ENCODE results near the gene RRAS. TPM values are rescaled to one million over a fixed set of nuclear protein-coding genes. Genes with fewer than 3 reads are reported as not detected.

RRAS gene
- total RNA-seq, 4 donors from 2014 or later, result 12.9 to 28.8 (median 18.6) TPM

DNA sequence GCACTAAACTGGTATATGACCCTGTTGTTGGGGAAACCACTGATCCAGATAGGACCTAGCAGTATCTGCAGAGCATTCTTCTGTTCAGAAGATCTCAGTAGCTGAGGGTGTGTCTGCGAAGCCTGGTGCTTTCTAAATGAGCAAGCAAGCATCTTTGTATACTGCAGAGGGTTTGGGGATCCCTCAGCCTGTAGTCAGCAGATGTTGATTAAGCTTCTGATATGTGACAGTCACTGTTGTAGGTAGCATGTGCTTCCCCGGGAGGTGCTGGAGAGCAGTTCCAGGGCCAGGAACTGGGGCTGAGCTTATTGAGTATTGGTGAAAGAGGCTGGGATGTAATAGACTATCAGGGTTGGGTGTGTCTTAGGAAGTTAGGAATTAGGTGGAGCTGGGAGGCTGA is 3.5 kb upstream of the RRAS start:
- Histone ChIP-seq H3K27me3 (no peaks in the 10 kb centered on the region), H3K36me3 (peaks cover 30% of the 10 kb centered on the region), H3K27ac (no peak overlapping the region), H3K4me3 (no peak overlapping the region), H3K4me1 (peaks cover 51% of the 10 kb centered on the region), H3K9me3 (no peaks in the 10 kb centered on the region)
- TF ChIP-seq, protein P1, sequence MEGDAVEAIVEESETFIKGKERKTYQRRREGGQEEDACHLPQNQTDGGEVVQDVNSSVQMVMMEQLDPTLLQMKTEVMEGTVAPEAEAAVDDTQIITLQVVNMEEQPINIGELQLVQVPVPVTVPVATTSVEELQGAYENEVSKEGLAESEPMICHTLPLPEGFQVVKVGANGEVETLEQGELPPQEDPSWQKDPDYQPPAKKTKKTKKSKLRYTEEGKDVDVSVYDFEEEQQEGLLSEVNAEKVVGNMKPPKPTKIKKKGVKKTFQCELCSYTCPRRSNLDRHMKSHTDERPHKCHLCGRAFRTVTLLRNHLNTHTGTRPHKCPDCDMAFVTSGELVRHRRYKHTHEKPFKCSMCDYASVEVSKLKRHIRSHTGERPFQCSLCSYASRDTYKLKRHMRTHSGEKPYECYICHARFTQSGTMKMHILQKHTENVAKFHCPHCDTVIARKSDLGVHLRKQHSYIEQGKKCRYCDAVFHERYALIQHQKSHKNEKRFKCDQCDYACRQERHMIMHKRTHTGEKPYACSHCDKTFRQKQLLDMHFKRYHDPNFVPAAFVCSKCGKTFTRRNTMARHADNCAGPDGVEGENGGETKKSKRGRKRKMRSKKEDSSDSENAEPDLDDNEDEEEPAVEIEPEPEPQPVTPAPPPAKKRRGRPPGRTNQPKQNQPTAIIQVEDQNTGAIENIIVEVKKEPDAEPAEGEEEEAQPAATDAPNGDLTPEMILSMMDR (IDR thresholded peaks at IDR 0.05), result no peak
- TF ChIP-seq EP300 (IDR thresholded peaks at IDR 0.05) (no peak), POLR2A (IDR thresholded peaks at IDR 0.05) (no peak), POLR2AphosphoS5 (IDR thresholded peaks at IDR 0.05) (no peak)
- WGBS, result 68% methylated on average over 2 of the region's 2 CpGs
- DNase-seq (ENCODE audit: low spot score in 2 of 2), result no peak

DNA sequence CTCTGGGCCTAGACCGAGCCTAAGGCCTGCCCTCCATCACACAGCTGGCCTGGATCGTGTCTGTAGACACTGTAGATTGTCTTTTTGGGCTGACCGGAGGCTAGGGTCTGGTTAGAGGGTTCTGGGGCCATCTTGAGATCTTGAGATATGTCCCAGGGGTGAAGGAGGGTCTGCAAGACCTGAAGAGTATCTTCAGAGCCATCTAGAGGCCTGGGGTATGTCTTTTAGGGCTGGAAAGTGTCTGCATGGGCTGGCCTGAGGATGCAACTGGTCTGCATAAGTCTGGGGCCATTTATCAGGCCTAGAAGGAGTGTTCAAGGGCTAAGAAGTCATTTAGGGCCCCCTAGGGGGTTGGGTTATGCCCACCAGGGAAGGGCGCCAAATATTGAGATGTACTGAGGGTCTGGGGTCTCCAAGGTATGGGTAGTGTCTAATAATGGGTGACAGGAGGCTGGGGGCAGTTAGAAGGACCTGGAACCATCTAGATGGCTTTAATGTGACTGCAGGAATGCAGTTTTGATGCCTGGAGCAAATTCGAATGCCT is 2.6 kb upstream of the RRAS start:
- TF ChIP-seq, protein P1 (IDR thresholded peaks at IDR 0.05), result no peak
- TF ChIP-seq POLR2A (IDR thresholded peaks at IDR 0.05), result no peak
- TF ChIP-seq POLR2AphosphoS5 (IDR thresholded peaks at IDR 0.05), result no peak
- no peak for TF ChIP-seq EP300 (IDR thresholded peaks at IDR 0.05)
- no peaks in the 10 kb centered on the region for H3K27me3 ChIP-seq
- H3K36me3 ChIP-seq, result peaks cover 26% of the 10 kb centered on the region
- WGBS, result 7% methylated on average over 2 of the region's 5 CpGs
- H3K9me3 ChIP-seq, result no peaks in the 10 kb centered on the region
- peak overlapping the region; percentile 73 for H3K4me3 ChIP-seq
- peak overlapping the region; percentile 98 for H3K27ac ChIP-seq
- DNase-seq (ENCODE audit: low spot score in 2 of 2), result peak in 1 of 2 donors; percentile 57
- H3K4me1 ChIP-seq, result peaks cover 60% of the 10 kb centered on the region

DNA sequence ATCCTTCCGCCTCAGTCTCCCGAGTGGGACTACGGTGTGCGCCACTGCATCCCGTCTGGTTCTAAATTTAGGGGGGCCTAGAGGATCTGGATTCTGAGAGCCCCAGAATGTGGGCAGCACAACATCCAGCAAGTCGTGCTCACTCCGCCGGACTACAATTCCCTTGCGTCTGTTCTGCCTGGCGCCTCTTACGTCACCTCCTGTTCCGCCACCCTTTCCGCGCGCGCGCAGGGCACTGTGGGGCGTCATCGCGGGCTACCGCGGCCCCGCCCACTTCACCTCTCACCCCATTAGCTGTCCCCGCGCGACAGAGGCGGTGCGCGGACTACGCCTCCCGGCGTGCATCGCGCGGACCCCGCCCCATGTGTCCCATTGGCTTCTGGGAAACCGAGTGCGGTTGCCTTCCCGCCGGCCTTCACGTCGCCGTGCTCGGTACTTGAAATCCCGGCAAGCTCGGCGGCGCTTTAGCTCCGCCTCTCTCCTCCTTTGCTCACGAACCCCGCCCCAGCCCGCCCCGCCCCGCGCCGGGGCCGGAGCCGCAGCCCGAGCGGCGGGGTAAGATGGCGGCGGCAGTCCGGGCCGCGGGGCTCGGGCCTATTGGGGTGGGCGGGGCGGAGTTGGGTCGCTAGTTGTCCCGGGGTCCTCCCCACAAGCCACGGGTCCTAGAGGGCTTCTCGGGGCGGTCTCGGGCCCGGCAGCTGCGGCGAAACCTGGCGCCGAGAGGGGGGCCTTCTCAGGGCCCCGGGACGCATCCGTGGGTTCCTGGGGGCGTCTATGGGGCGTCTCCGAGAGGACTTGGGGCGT is 1.9 kb upstream of the RRAS start, which contains the start of gene SCAF1:
Gene SCAF1, plus strand, starts transcription at position 522 of the 804 bp plus-strand sequence. CDS start 2,818 bp downstream, outside the sequence.
- Histone ChIP-seq H3K36me3 (peaks cover 19% of the 10 kb centered on the region), H3K4me3 (peak within 1 kb of the TSS; percentile 73), H3K4me1 (peaks cover 62% of the 10 kb centered on the region), H3K9me3 (no peaks in the 10 kb centered on the region), H3K27ac (peak within 1 kb of the TSS; percentile 98), H3K27me3 (no peaks in the 10 kb centered on the region)
- TF ChIP-seq, protein P1 (IDR thresholded peaks at IDR 0.05), result no peak
- peak; percentile 35 to 98 (median 57) for TF ChIP-seq POLR2AphosphoS5 (IDR thresholded peaks at IDR 0.05)
- TF ChIP-seq POLR2A (IDR thresholded peaks at IDR 0.05), result peak in 1 of 2 donors; percentile 82
- peak; percentile 36 for TF ChIP-seq EP300 (IDR thresholded peaks at IDR 0.05)
- DNase-seq (ENCODE audit: low spot score in 2 of 2), result peak; percentile 99 to 100
- WGBS, result 5% methylated on average over 4 of the region's 87 CpGs

DNA sequence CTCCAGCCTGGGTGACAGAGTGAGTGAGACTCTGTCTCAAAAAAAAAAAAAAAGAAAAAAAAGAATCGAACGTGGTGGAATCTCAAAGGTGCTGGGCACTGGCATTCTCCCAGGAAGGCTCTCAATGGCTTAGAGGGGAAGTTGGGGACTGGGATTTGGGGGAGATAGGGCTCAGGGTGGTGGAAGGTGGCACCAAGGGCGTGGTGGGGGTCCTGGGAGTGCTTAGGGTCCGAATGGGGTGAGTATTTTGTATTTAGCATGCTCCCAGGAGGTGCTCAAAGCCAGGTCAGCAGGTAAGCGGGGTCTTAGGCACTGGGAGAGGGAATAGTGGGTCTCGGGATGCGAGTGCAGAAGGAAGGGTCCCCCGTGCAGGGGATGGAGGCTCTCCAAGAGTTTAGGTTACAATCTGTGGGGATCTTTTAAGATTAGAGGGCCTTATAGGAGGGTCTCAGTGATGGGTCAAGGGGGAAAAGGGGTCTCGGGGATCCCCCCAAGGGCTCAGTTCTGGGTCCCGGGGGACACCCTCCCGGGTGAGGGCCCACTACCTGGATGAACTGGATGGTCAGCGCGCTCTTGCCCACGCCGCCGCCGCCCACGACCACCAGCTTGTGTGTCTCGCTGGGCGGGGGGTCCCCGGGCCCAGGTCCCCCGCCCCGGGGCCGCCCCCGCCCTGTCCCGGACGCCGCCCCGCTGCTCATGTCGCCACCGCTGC is 386 bp downstream of the RRAS start:
- Histone ChIP-seq H3K4me1 (peaks cover 73% of the 10 kb centered on the region), H3K4me3 (peak overlapping the region; percentile 73), H3K36me3 (peaks cover 6% of the 10 kb centered on the region), H3K27ac (peak overlapping the region; percentile 98), H3K27me3 (no peaks in the 10 kb centered on the region), H3K9me3 (no peaks in the 10 kb centered on the region)
- TF ChIP-seq POLR2A (IDR thresholded peaks at IDR 0.05), result no peak
- no peak for TF ChIP-seq POLR2AphosphoS5 (IDR thresholded peaks at IDR 0.05)
- DNase-seq (ENCODE audit: low spot score in 2 of 2), result no peak
- WGBS, result 5% methylated on average over 16 of the region's 31 CpGs

DNA sequence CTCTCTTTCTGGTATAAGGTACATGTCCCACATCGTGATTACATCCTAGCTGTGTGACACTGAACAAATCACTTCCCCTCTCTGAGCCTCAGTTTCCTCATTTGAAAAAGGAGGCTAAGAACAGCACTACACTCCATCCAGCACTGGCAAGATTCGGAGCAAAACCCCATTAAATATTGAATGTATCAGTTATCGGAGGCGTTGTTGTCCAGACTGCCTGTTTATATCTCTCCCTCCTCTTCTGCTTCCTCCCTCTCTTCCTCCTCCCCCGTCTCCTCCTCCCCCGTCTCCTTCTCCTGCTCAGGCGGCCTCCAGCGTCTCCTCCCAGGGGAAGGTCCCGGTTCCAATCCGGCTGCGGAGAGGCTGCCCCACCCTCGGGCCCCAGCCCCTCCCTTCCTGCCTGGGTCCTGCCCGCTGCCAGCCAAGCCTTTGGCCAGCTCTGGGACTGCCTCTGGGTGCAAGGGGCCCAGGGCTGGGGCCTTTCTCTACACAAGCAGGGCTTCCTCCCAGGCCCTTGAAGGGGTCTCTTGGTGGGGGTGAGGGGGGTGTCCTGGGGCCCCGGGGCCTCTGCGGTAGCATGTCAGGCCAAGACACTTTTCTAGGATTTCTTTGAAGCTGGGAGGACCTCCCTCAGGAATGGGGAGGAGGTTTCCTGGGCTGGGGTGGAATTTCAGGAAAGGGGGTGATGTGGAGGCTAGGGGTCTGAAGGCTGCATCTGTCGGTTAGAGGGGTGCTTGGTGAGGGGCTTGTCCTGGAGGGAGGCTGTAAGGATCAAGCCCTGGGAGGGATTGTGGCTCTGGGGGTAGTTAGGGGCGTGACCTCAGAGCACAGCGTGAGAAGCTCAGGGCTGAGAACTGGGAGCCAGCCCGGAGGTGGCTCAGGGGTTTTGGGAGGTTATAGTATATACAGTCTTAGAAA is 1.9 kb downstream of the RRAS start:
- no peak for TF ChIP-seq EP300 (IDR thresholded peaks at IDR 0.05)
- TF ChIP-seq, protein P1 (IDR thresholded peaks at IDR 0.05), result no peak
- no peak for TF ChIP-seq POLR2A (IDR thresholded peaks at IDR 0.05)
- no peak for TF ChIP-seq POLR2AphosphoS5 (IDR thresholded peaks at IDR 0.05)
- Histone ChIP-seq H3K4me1 (peaks cover 65% of the 10 kb centered on the region), H3K27me3 (no peaks in the 10 kb centered on the region), H3K27ac (peak overlapping the region; percentile 98), H3K4me3 (peak overlapping the region; percentile 73), H3K36me3 (peaks cover 6% of the 10 kb centered on the region), H3K9me3 (no peaks in the 10 kb centered on the region)
- DNase-seq (ENCODE audit: low spot score in 2 of 2), result peak; percentile 89 to 93
- 6% methylated on average over 19 of the region's 19 CpGs for WGBS

Measured in suprapubic skin (tissue), 4 donors.